SK-N-SH treated with all-trans-retinoic acid at 6 μM for 48 hours (cell line): ENCODE measurements around the gene TOX2.

Experiments used
- ATAC-seq: fragments of 200-7000 bp; cut with Tn5 transposase; 3 replicates; pipeline ENCODE4 v1.9.1; 2020; ENCODE audit warnings: mild to moderate bottlenecking, moderate library complexity
- ARNTL ChIP-seq: fragments of 450-650 bp; formaldehyde crosslinking; IDR thresholded peaks from 2 replicates; pipeline ENCODE4 v1.5.0; 2020; ENCODE audit warnings: low read depth, mild to moderate bottlenecking, moderate library complexity, borderline replicate concordance
- BACH2 ChIP-seq: fragments of 250-450 bp; sonication (Bioruptor Pico); IDR thresholded peaks from 2 replicates; pipeline ENCODE4 v1.9.0; 2021; ENCODE audit warnings: mild to moderate bottlenecking, borderline replicate concordance
- CSDC2 ChIP-seq: fragments of 250-450 bp; sonication (Bioruptor Pico); IDR thresholded peaks from 2 replicates; pipeline ENCODE4 v1.5.0; 2020; ENCODE audit warnings: mild to moderate bottlenecking, moderate library complexity
- ESRRG ChIP-seq: fragments of 250-450 bp; sonication (Bioruptor Pico); IDR thresholded peaks from 2 replicates; pipeline ENCODE4 v1.6.1; 2021; ENCODE audit warnings: mild to moderate bottlenecking
- GLIS3 ChIP-seq: fragments of 250-450 bp; sonication (Bioruptor Pico); IDR thresholded peaks from 2 replicates; pipeline ENCODE4 v1.5.0; 2020; ENCODE audit warnings: mild to moderate bottlenecking, moderate library complexity
- ISL1 ChIP-seq: fragments of 250-450 bp; sonication (Bioruptor Pico); IDR thresholded peaks from 2 replicates; pipeline ENCODE4 v2.1.2; 2022; ENCODE audit warnings: mild to moderate bottlenecking, moderate library complexity
- OSR1 ChIP-seq: fragments of 250-450 bp; sonication (Bioruptor Pico); IDR thresholded peaks from 2 replicates; pipeline ENCODE4 v1.8.0; 2022; ENCODE audit warnings: moderate library complexity, mild to moderate bottlenecking, inconsistent platforms
- PPARA ChIP-seq: fragments of 250-450 bp; sonication (Bioruptor Pico); IDR thresholded peaks from 2 replicates; pipeline ENCODE4 v1.5.0; 2020; ENCODE audit warnings: mild to moderate bottlenecking, borderline replicate concordance
- RARB ChIP-seq: fragments of 250-450 bp; sonication (Bioruptor Pico); IDR thresholded peaks from 2 replicates; pipeline ENCODE4 v1.8.0; 2021; ENCODE audit warnings: mild to moderate bottlenecking, moderate library complexity
- SNAI2 ChIP-seq: fragments of 250-450 bp; sonication (Bioruptor Pico); IDR thresholded peaks from 2 replicates; pipeline ENCODE4 v1.5.0; 2020; ENCODE audit warnings: mild to moderate bottlenecking, moderate library complexity
- TCF4 ChIP-seq: fragments of 250-450 bp; sonication (Bioruptor Pico); IDR thresholded peaks from 2 replicates; pipeline ENCODE4 v1.8.0; 2021; ENCODE audit warnings: mild to moderate bottlenecking, moderate library complexity, borderline replicate concordance
- TOX ChIP-seq: fragments of 250-450 bp; sonication (Bioruptor Pico); IDR thresholded peaks from 2 replicates; pipeline ENCODE4 v1.8.0; 2021; ENCODE audit warnings: mild to moderate bottlenecking, moderate library complexity, borderline replicate concordance
- ZC3H10 ChIP-seq: fragments of 250-450 bp; sonication (Bioruptor Pico); IDR thresholded peaks from 2 replicates; pipeline ENCODE4 v1.5.1; 2021; ENCODE audit warnings: mild to moderate bottlenecking, moderate library complexity
- ZFP3 ChIP-seq: fragments of 250-450 bp; sonication (Bioruptor Pico); IDR thresholded peaks from 2 replicates; pipeline ENCODE4 v1.5.0; 2020; ENCODE audit warnings: mild to moderate bottlenecking, moderate library complexity
- ZFP30 ChIP-seq: fragments of 450-650 bp; formaldehyde crosslinking; IDR thresholded peaks from 2 replicates; pipeline ENCODE4 v1.5.0; 2022; ENCODE audit warnings: mild to moderate bottlenecking, moderate library complexity
- ZNF565 ChIP-seq: fragments of 450-650 bp; formaldehyde crosslinking; conservative IDR thresholded peaks from 2 replicates; pipeline ENCODE4 v1.5.0; 2020; ENCODE audit warnings: low read depth, mild to moderate bottlenecking, moderate library complexity
- ZNF70 ChIP-seq: fragments of 450-650 bp; formaldehyde crosslinking; IDR thresholded peaks from 2 replicates; pipeline ENCODE4 v1.5.0; 2020; ENCODE audit warnings: mild to moderate bottlenecking, moderate library complexity
- TF ChIP-seq, protein P1 (sequence below): fragments of 250-450 bp; sonication (Bioruptor Pico); IDR thresholded peaks from 2 replicates; pipeline ENCODE4 v1.8.0; 2020; ENCODE audit warnings: mild to moderate bottlenecking, moderate library complexity, borderline replicate concordance
- TF ChIP-seq, protein P2 (sequence below): fragments of 250-450 bp; sonication (Bioruptor Pico); IDR thresholded peaks from 2 replicates; pipeline ENCODE4 v1.5.1; 2021; ENCODE audit warnings: mild to moderate bottlenecking, moderate library complexity
- TF ChIP-seq, protein P3 (sequence below): fragments of 250-450 bp; sonication (Bioruptor Pico); IDR thresholded peaks from 2 replicates; pipeline ENCODE4 v1.8.0; 2021; ENCODE audit warnings: low read depth, mild to moderate bottlenecking, moderate library complexity, borderline replicate concordance
- TF ChIP-seq, protein P4 (sequence below): fragments of 250-450 bp; sonication (Bioruptor Pico); IDR thresholded peaks from 2 replicates; pipeline ENCODE4 v1.5.0; 2020; ENCODE audit warnings: mild to moderate bottlenecking, moderate library complexity
- TF ChIP-seq, protein P5 (sequence below): fragments of 250-450 bp; sonication (Bioruptor Pico); IDR thresholded peaks from 2 replicates; pipeline ENCODE4 v1.5.1; 2020; ENCODE audit warnings: low read depth, mild to moderate bottlenecking, moderate library complexity

The TOX2 gene

DNA sequence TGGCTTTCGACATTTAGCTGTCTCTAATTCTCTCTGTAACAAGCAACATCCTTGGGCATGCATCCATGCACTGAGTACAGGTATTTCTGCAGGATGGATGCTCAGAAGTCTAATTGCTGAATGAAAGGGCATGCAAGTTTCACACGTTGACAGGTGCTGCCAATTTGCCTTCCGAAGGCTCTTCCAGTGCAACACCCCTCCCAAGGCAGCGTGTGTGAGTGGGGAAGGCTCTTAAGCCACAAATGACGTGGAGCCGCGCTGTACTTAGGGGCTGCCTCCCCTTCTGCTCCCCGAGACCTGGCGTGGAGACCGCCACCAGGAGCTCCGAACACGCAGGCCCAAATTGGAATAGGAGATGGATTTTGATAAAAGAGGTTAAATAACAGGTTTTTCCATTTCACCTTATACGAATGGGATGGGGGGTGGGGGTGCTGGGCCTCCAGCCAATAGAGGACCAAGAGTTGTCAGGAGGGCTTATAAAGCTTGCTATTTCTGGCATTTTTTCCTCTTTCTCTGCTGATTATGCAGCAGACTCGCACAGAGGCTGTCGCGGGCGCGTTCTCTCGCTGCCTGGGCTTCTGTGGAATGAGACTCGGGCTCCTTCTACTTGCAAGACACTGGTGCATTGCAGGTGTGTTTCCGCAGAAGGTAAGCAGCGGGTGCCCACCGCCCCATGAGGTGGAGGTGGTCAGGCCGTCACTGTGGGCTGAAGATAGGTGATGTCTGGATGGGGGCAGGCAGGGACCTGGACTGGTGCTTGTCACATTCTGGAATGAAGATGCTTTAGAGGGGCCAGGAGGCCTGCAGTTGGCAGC is 30.9 kb downstream of the TOX2 start:
- TF ChIP-seq, protein P1, sequence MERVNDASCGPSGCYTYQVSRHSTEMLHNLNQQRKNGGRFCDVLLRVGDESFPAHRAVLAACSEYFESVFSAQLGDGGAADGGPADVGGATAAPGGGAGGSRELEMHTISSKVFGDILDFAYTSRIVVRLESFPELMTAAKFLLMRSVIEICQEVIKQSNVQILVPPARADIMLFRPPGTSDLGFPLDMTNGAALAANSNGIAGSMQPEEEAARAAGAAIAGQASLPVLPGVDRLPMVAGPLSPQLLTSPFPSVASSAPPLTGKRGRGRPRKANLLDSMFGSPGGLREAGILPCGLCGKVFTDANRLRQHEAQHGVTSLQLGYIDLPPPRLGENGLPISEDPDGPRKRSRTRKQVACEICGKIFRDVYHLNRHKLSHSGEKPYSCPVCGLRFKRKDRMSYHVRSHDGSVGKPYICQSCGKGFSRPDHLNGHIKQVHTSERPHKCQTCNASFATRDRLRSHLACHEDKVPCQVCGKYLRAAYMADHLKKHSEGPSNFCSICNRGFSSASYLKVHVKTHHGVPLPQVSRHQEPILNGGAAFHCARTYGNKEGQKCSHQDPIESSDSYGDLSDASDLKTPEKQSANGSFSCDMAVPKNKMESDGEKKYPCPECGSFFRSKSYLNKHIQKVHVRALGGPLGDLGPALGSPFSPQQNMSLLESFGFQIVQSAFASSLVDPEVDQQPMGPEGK (CRISPR knock-in tag), result no peak
- TF ChIP-seq ZC3H10 (CRISPR knock-in tag), result no peak
- TF ChIP-seq ZFP3 (CRISPR knock-in tag), result no peak
- no peak for TF ChIP-seq BACH2 (CRISPR knock-in tag)
- TF ChIP-seq ZFP30, result no peak
- no peak for TF ChIP-seq GLIS3 (CRISPR knock-in tag)
- TF ChIP-seq TCF4 (CRISPR knock-in tag), result no peak
- no peak for TF ChIP-seq SNAI2 (CRISPR knock-in tag)
- TF ChIP-seq, protein P2, sequence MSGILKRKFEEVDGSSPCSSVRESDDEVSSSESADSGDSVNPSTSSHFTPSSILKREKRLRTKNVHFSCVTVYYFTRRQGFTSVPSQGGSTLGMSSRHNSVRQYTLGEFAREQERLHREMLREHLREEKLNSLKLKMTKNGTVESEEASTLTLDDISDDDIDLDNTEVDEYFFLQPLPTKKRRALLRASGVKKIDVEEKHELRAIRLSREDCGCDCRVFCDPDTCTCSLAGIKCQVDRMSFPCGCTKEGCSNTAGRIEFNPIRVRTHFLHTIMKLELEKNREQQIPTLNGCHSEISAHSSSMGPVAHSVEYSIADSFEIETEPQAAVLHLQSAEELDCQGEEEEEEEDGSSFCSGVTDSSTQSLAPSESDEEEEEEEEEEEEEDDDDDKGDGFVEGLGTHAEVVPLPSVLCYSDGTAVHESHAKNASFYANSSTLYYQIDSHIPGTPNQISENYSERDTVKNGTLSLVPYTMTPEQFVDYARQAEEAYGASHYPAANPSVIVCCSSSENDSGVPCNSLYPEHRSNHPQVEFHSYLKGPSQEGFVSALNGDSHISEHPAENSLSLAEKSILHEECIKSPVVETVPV, result no peak
- TF ChIP-seq PPARA (CRISPR knock-in tag), result no peak
- TF ChIP-seq, protein P3, sequence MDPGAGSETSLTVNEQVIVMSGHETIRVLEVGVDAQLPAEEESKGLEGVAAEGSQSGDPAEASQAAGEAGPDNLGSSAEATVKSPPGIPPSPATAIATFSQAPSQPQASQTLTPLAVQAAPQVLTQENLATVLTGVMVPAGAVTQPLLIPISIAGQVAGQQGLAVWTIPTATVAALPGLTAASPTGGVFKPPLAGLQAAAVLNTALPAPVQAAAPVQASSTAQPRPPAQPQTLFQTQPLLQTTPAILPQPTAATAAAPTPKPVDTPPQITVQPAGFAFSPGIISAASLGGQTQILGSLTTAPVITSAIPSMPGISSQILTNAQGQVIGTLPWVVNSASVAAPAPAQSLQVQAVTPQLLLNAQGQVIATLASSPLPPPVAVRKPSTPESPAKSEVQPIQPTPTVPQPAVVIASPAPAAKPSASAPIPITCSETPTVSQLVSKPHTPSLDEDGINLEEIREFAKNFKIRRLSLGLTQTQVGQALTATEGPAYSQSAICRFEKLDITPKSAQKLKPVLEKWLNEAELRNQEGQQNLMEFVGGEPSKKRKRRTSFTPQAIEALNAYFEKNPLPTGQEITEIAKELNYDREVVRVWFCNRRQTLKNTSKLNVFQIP (CRISPR knock-in tag), result no peak
- TF ChIP-seq, protein P4, sequence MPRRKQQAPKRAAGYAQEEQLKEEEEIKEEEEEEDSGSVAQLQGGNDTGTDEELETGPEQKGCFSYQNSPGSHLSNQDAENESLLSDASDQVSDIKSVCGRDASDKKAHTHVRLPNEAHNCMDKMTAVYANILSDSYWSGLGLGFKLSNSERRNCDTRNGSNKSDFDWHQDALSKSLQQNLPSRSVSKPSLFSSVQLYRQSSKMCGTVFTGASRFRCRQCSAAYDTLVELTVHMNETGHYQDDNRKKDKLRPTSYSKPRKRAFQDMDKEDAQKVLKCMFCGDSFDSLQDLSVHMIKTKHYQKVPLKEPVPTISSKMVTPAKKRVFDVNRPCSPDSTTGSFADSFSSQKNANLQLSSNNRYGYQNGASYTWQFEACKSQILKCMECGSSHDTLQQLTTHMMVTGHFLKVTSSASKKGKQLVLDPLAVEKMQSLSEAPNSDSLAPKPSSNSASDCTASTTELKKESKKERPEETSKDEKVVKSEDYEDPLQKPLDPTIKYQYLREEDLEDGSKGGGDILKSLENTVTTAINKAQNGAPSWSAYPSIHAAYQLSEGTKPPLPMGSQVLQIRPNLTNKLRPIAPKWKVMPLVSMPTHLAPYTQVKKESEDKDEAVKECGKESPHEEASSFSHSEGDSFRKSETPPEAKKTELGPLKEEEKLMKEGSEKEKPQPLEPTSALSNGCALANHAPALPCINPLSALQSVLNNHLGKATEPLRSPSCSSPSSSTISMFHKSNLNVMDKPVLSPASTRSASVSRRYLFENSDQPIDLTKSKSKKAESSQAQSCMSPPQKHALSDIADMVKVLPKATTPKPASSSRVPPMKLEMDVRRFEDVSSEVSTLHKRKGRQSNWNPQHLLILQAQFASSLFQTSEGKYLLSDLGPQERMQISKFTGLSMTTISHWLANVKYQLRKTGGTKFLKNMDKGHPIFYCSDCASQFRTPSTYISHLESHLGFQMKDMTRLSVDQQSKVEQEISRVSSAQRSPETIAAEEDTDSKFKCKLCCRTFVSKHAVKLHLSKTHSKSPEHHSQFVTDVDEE, result no peak
- TF ChIP-seq CSDC2 (CRISPR knock-in tag), result no peak
- no peak for TF ChIP-seq ISL1 (CRISPR knock-in tag)
- TF ChIP-seq, protein P5, sequence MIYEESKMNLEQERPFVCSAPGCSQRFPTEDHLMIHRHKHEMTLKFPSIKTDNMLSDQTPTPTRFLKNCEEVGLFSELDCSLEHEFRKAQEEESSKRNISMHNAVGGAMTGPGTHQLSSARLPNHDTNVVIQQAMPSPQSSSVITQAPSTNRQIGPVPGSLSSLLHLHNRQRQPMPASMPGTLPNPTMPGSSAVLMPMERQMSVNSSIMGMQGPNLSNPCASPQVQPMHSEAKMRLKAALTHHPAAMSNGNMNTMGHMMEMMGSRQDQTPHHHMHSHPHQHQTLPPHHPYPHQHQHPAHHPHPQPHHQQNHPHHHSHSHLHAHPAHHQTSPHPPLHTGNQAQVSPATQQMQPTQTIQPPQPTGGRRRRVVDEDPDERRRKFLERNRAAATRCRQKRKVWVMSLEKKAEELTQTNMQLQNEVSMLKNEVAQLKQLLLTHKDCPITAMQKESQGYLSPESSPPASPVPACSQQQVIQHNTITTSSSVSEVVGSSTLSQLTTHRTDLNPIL (CRISPR knock-in tag), result no peak
- no peak for TF ChIP-seq RARB (CRISPR knock-in tag)
- TF ChIP-seq TOX (CRISPR knock-in tag), result no peak
- no peak for TF ChIP-seq ARNTL (CRISPR knock-in tag)
- TF ChIP-seq OSR1 (CRISPR knock-in tag), result no peak
- no peak for TF ChIP-seq ESRRG (CRISPR knock-in tag)
- ATAC-seq, result no peak

DNA sequence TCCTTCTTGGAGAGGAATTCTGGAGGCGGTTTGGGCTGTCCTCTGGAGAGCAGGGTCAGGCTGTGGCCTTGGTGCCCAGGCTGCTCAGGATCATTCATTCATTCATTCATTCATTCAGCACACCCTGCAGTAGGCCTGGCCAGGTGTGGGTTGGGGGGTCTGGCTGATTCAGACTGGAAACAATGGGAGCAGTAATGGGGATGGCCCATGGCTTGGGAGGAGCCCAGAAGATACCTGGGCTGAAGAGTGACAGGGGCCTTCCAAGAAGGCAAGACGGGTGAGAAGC is 31.5 kb downstream of the TOX2 start:
- ATAC-seq, result no peak
- TF ChIP-seq, protein P5 (CRISPR knock-in tag), result no peak
- TF ChIP-seq BACH2 (CRISPR knock-in tag), result no peak
- no peak for TF ChIP-seq ZNF565 (CRISPR knock-in tag)
- TF ChIP-seq OSR1 (CRISPR knock-in tag), result no peak
- TF ChIP-seq ZFP30, result no peak
- TF ChIP-seq ZC3H10 (CRISPR knock-in tag), result no peak
- TF ChIP-seq, protein P3 (CRISPR knock-in tag), result no peak
- TF ChIP-seq PPARA (CRISPR knock-in tag), result no peak
- TF ChIP-seq, protein P1 (CRISPR knock-in tag), result no peak
- no peak for TF ChIP-seq ISL1 (CRISPR knock-in tag)
- TF ChIP-seq, protein P2, result no peak
- no peak for TF ChIP-seq CSDC2 (CRISPR knock-in tag)
- no peak for TF ChIP-seq ZNF70
